Measurements from ENCODE around the gene GRM8.

Gene GRM8

DNA sequence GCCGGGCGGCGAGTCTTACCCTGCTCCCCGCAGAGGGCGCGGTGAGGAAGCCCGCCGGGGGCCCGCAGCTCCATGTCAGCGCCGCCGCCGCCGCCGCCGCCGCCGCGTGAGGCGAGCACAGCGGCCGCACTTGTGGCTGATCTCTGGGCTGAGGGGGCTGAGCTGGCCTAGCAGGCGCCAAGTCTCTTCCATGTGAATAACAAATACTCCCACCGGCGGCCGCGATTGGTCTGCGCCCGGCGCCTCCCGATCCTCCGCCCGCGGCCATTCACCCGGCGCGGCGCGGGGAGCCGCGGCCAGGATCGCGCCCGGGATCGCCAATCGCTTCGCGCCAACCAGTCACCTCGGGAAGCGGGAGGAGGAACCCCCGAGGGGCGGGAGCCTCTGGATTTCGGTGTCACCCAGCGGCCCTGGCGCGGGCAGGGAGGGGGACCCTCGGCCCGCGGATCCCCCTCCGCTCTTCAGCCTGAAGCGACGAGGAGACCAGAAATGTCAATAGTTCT, at the start of gene GRM8:
Gene GRM8 (minus strand): TSS at position 164 of the 503 bp plus-strand sequence.
- no peak for DNase-seq

DNA sequence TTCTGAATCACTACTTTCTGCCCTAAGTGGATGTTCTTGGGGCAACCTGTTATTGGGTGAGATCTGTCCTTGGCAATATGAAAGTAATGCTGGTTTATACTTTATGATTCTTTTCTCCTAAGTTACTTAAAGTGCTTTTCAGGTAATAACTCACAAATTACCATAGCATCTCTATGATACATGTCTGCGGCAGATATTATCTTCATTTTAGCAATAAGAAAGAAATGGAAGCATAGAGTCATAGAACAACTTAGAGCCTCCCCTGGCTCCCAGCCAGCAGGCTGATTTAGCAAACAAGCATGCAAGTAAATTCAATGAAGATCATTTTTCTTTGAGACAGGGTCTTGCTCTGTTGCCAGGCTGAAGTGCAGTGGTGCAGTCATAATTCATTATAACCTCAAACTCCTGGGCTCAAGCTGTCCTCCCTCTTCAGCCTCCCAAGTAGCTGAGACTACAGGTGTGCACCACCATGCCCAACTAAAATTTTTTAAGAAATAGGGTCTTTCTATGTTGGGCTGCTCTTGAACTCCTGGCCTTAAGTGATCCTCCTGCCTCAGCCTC, 38.1 kb upstream of the GRM8 start:
- no peak for DNase-seq

DNA sequence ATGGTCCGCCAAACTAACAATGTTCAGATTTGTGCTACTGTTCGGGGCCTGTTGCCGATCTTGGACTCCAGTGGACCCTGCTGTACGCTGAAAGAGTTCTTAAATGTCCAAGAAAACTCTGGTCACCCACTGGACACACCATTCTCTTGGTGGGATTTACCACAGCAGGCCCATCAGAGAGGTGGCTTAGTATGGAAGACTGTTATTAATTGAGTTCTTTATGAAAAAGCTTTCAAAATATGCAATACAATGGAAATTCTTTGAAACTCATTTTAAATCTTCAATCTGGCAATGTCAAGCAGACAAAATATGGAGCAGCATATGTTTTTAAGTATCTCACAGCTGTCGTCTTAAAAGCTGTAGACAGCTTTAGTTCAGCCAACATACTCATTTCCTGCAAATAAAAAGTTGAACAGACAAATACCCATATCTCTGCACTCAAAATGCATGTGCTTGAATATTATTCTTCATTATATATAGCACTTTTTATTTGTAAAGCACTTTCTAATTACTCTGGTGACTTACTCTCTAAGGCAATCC, 37.4 kb upstream of the GRM8 start:
- no peak for DNase-seq

DNA sequence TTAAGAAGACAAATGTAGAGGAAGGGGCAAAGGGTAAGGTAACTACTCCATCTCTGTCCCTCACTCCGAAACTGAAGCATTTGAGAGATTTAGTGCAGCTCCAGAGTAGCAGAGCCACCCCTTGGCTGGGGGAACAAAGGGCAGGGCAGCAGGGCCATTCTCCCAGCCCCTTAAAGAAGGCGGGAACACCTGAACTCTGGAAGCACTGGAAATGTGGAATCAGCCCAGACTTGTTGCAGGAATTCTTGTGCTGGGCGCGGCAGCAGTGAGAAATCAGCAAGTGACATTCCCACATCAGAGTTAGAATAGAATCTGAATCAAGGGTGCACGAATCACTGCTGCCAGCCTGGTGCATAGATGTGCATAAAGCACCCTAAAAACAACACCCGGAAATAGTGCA, 34.4 kb upstream of the GRM8 start:
- DNase-seq, result no peak

DNA sequence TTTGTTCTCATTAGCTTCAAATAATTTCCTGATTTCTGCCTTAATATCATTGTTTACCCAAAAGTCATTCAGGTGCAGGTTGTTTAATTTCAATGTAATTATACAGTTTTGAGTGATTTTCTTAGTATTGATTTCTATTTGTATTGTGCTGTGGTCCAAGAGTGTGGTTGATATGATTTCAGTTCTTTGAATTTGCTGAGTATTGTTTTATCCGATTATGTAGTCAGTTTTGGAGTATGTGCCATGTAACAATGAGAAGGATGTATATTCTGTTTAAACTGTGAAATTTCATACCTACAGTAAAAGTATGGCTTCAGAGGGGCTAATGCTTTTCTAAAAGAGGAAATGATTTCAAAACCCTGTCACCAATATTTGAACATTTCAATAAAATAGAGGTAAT, 17.4 kb upstream of the GRM8 start:
- no peak for DNase-seq

DNA sequence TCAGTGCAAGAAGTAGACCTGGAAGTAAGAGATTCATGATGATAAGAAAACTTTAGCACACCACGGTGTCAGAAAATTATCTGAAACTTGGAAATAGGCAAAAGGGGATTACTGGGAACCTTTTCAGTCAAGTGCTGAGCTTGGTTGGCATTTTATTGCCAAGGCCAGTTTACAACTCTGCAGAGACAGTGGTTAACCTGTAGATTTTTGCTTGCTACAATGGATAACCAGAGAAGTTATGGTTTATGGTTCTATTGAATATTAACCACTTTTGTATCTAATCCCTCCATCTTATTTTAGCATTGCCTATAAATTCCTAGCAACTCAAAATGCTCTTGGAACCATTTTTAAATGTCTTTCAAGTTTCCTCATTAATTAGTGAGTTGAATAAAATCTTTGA, 13.3 kb upstream of the GRM8 start:
- DNase-seq, result no peak

DNA sequence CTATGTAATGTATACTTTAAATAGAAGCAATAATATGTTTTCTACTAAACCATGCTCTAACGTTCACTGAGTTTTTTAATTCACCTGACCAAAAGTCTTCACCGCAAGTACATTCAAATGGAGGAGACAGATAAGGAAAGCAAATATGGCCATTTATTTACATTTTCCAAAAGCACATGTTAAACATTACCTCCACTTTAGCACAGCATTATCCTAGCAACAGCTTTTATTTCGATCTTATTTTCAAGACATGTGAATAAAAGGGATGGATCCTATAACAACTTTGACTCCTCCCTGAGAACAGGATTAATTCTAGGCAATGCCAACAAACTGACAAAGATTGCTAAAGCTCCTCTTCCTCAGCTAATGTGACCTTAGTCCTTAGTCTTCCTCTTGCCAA, 11.5 kb upstream of the GRM8 start:
- DNase-seq, result no peak

DNA sequence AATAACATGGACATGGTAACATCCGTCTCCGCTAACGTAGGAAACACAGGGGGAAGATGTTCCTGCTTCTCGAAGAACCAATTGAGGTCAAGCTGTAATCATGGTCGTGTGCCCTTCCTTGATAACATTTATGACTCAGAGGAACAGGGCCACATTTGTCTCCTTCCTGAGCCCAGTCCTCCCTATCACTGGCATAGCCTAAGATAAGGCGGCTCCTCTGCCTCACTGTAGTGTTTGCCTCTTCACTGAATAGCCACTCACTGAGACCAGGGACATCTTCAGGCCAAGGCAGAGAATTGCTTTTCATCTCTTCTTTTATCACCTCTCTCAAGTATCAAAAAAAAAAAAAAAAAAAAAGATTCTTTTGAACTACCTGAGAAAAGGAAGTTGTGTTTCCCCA, 5.4 kb upstream of the GRM8 start:
- no peak for DNase-seq

DNA sequence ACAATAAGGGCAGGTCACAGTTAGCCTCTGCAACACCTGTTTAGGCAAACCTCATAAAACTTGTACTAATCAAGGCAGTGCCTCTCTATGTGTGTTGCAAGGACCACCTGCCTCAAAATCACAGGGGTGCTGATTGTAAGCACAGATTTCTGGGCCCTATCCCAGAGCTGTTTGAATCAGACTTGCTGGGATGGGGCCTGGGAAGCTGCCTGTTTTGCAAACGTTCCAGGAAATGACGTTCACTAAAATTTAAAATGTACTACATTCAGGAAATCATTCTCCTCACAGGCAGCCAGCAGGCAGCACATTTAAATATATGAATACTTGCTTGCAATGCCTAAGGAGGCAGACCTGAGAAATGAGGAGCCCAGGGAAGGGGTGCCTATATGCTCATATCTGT, 4.3 kb upstream of the GRM8 start:
- no peak for DNase-seq

DNA sequence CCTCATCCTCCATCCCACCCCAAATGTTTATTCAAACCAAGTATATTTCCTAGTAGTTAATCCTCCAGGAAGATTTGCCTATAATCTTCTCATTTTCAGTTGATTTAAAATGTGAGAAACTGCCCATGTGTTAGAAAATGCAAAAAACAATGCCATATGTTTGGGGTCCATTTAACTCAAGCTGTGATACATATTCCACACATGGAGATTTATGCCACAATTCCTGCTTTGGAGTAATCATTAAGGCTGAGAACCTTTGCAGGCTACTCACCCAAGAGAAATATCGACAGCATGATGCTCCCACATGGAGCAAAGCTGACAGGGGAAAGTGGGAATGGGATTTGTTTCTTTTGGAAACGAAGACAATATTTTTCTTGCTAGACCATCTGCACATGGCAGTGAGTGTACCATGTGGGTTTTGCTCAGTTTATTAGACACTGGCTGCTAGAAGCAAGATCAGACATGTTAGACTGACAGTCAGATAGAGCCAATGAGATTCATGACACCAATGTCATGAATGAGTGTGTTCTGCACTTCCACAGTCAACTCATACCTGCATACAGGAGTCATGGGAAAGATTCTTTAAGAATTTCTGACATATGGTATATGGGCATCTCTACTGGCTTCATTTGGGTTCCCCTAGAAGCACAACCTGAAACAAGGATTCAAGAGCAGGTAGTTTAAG, 3.4 kb upstream of the GRM8 start:
- no peak for DNase-seq

DNA sequence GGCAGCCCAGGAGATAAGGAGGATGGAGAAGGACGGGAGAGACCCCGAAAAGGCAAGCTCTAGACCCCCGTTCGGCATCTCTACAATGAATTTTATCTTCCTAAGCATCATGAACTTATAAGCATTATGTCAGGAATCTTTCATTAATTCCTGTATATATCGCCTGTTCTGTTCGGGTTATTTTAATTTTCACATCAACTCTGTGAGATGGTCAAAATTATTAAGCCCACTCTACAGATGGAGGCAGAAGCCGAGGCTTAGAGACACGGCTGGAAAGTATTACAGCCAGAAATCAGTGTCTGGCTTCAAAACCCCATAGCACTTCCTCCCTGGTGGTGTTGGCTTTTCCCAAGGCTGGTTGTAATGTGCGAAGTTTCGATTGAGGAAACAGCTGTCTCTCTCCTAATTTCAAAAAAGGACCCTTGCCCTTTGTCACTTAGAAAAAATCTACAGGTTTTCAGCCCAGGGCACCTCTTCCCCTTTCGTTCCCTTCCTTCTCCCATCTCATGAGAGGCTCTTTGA, 1.5 kb upstream of the GRM8 start:
- no peak for DNase-seq

DNA sequence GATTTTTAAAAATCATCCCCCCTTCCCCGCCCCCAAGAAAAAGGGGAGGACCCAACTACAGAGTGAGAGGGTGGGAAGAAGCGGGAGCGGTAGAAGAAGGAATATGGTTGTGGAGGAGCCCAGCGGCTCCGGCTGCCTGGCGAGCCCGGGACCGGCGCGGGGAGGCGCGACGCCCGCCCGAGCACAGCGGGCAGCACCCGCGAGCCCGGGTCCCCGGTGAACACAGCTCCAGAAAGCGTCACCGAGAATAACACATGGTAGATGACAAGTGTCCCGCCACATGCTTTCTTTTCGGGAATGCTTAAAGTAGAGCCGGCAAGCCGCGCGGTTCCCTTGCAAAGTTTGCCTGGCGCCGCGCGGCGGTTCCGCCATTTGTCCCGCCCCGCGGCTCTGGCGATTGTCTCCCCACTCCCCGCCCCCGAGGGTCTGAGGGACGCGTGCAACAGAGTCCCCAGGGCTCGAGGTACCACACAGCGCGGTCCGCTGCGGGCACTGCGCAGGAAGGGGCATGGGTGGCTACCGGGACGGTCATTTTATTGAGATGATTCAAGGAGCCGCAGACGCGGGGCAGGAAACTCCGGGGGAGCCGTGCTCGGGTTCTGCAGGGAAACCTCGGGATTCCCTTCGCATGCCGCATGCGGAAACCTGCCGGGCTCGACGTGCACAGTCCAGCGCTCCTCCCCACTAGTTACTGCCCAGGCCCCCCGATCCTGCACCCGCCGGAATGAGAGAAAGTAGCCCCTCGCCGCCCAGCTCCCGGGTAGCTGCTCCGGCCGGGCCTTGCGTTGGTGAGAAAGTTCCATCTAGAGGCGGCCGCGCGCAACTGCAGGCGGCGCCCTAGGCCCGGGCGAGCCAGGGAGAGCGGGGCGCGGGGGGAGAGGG, 781 bp upstream of the GRM8 start:
- peak; percentile 31 for DNase-seq

DNA sequence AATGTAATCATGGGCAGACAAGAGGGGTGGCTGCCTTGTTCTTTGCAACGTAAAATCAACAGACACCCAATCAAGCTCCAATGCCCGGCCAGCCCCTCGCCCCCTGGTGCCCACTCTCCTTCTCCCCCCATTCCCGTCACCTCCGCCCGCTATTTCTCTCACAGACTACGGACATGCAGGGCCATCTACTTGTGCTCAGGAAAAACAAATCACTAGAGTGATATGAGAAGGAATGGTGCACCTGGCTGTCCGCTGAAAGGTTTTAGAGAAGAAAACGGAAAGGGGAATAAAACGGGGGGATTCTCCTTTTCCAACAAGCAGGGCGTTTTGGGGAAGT, 396 bp downstream of the GRM8 start:
- DNase-seq, result no peak

DNA sequence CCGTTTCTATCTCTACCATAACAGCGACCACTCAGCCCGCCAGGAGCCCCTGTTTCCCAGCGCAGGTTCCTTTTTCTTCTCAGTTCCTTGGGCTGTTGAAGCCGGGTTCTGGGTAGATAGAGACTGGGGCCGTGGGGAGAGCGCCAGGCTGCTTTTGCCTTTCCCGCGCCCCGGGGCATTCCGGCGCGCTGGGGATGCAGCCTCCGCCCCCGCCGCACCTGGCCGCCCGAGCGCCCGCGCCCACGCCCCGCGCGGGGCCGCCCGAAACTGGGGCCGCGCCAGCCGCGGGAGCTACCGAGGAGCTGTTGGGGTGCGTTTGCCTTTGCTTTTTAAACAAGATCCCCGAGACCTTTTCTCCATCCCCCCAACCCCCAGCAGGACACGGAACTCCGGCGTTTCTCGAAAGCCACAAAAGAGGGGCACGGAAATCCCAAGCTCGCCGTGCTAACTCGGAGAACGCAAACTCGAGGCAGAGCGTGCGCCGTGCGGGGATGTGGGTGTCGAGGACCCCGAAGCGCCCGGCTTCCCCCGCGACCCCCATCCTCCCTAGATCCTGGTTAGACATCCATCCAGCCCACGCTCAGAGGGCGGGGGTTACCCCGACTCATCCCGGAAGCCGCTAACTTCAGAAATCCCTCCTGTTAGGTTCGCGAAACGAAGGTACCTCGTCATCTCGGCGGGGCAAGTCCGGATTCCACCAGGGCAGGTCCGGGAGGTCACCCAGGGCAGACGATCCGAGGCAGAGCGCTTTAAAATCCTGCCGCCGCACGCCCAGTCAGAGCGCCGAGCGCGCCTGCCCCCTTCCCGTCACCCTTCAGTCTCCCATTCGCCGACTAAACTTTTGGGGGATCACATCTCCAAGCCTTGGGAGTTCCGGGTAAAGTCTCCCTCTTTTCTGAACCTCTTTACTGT, 1.0 kb downstream of the GRM8 start:
- no peak for DNase-seq

DNA sequence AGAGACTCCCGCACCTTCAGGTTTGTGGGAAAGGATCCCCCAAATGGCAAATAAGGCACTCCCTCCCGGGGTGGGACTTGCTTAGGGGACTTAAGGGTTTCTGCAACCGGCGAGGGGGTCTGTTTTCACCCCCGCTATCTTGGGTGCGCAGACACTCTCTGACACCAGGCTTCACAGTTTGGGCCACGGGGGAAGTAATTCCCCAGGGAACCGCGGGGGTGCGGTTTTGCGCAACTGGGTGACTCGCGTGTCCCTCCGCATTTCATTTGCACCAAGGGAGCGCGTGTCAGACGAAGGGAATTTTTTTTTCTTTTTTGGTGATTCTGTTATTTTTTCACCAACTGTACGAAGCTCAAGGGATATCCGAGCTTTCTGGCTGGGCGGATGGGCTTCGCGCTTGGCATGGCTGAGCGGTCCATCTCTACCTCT, 1.7 kb downstream of the GRM8 start:
- no peak for DNase-seq

DNA sequence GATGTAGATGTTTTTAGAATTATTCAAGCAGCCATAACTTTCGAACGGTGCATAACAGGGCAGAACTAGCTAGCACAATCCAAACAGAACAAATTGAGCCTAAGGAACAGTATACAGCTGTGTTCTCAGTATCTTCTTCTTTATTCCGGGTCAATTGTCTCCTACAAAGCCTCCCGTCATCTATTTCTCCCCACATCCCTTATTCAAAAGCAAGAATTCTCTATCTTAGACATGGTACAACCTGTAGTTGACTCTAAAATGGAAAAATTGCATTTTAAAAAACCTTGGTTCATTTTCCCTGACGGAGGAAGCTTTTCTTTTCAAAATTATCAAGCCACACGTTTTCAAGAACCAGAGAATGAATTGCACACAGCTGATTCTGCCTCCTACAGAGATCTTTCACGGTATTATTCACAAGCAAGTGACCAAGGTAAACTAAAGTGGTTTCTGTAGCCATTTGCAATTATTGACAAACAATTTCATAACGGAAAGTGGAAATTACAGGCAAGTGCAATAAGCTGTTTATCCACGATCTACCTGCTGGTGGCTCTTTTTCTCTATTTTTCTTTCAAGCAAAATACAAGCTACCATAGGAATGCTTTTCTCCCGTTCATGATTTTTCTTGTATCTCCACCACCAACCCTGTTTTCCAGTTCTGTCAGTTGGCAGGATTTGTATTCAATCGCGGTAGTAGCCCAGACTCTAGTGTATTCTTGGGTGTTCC, 2.3 kb downstream of the GRM8 start:
- DNase-seq, result no peak

DNA sequence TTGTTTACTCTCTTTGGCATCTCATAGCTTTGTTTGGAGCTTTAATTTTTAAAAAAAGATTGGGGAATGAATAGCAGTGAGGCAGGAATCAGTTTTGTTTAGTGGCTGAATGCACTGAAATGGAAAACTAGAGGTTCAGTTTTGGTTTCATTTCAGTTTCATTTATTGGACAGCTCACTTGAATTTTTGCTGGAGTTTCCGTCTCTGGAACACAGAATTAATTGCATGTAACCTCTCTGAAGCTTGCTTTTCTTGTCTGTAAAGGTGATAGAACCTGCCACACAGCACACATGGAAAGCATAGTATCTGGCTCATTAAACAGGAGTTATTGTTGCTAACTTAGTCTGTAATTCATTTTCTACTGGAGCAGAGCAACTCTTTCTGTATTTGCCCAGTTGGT, 7.1 kb downstream of the GRM8 start:
- DNase-seq, result no peak

DNA sequence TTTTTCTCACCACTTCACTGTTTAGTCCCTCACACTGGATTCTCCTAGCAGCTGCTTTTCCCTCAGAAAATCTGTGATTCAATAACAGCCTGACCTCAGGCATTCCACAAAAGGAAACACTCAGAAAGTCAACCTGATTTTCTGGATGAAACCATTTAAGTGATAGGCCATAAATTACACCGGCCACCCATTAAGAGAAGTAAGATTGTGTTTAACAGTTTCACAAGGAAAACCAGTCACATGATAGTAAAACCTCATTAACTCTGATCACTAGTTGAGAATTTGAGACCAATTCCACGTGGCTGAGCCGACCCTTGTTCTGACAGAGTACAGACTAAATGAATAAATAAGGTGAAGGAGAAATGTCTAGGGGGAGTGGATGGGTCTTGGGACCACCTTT, 7.7 kb downstream of the GRM8 start:
- DNase-seq, result no peak

DNA sequence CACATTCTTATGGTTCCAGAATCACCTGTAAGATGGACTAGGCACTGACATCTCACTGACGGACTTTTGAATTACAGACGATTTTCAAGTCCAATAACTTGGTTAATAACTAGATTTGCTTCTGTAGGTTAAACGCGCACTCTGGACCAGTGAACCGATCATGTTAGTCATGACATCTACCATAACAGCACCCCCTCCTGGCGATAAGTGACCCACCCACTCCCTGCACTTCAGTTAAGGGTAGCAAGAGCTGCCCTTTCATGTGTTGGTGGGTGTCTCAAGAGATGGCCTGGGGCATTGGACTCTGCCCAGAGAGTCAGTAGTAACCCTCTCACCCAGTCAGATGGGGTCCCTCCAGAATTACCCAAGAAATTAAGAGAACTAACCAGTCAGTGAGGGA, 12.9 kb downstream of the GRM8 start:
- DNase-seq, result no peak

DNA sequence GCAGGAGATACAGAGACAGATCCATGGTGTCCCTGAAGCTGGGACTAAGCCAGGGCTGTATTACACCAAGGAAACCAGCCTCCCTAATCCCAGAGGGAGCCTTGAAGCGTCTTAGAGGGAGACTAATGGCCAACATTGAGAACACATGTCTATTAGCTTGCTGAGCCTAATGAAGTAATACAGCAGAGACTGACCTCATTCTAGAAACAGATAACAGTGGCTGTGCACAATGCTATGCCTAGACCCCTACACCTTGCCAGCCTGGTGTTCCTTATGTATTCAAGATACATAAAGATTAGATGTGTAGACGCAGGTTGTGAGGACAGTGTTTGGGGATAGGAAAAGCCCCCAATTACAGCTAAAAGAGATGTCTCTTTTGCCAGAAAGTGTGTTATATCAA, 19.1 kb downstream of the GRM8 start:
- DNase-seq, result no peak

DNA sequence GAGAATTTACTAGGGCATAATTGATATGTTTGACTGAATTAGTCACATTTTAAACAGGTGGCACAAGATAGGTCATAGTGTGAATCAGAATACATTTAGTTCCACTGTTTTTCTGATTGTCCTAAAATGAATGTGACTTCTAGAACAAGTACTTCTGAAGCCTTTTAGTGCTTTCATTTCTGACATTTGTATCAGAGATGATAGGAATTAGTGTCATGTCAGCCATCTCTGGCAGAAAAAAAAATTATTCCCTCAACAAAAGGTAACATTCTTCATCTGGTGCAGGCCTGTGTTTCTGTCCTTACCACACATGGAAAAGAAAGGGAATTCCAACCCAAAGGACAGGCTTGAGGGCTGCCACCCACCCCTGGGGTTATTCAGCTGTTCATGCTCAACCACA, 21.3 kb downstream of the GRM8 start:
- DNase-seq, result no peak

All from NCI-H2081 treated with DMSO at 0.1 percent for 48 hours (cell line).